ENCODE results near the gene PRKG1.

PRKG1 gene

GRCh38 chr10:51832652-51833383, 758.5 kb downstream of the PRKG1 start:
- no peaks in the 10 kb centered on the region for H3K36me3 Mint-ChIP-seq
- peaks cover 3% of the 10 kb centered on the region for H3K9me3 Mint-ChIP-seq
- no peak overlapping the region for H3K27ac Mint-ChIP-seq
- no peak overlapping the region for H3K4me3 Mint-ChIP-seq
- peaks cover 2% of the 10 kb centered on the region for H3K27me3 Mint-ChIP-seq
- no peaks in the 10 kb centered on the region for H3K4me1 Mint-ChIP-seq
- no peak for ATAC-seq (ENCODE audit: low read depth)
- DNase-seq (ENCODE audit: low spot score in 2 of 2), result no peak

- Mint-ChIP-seq H3K36me3 (no peaks in the 10 kb centered on the region), H3K27me3 (peaks cover 2% of the 10 kb centered on the region), H3K9me3 (peaks cover 3% of the 10 kb centered on the region), H3K4me1 (no peaks in the 10 kb centered on the region), H3K27ac (no peak overlapping the region), H3K4me3 (no peak overlapping the region)
- DNase-seq (ENCODE audit: low spot score in 2 of 2) (no peak), ATAC-seq (ENCODE audit: low read depth) (no peak)
These were observed 760.3 kb downstream of the PRKG1 start for GRCh38 chr10:51834548-51834947.

- Mint-ChIP-seq H3K4me3 (no peak overlapping the region), H3K27ac (no peak overlapping the region), H3K36me3 (no peaks in the 10 kb centered on the region), H3K27me3 (peaks cover 2% of the 10 kb centered on the region), H3K9me3 (peaks cover 5% of the 10 kb centered on the region), H3K4me1 (no peaks in the 10 kb centered on the region)
- DNase-seq (ENCODE audit: low spot score in 2 of 2) (no peak), ATAC-seq (ENCODE audit: low read depth) (no peak)
These were observed 764.2 kb downstream of the PRKG1 start for GRCh38 chr10:51838471-51838870.

- no peak overlapping the region for H3K4me3 Mint-ChIP-seq
- no peak for DNase-seq (ENCODE audit: low spot score in 2 of 2)
- ATAC-seq (ENCODE audit: low read depth), result no peak
- peaks cover 2% of the 10 kb centered on the region for H3K9me3 Mint-ChIP-seq
- H3K27ac Mint-ChIP-seq, result no peak overlapping the region
- no peaks in the 10 kb centered on the region for H3K36me3 Mint-ChIP-seq
- no peaks in the 10 kb centered on the region for H3K4me1 Mint-ChIP-seq
- H3K27me3 Mint-ChIP-seq, result no peaks in the 10 kb centered on the region
These were observed 769.7 kb downstream of the PRKG1 start for GRCh38 chr10:51843966-51844365.

DNA sequence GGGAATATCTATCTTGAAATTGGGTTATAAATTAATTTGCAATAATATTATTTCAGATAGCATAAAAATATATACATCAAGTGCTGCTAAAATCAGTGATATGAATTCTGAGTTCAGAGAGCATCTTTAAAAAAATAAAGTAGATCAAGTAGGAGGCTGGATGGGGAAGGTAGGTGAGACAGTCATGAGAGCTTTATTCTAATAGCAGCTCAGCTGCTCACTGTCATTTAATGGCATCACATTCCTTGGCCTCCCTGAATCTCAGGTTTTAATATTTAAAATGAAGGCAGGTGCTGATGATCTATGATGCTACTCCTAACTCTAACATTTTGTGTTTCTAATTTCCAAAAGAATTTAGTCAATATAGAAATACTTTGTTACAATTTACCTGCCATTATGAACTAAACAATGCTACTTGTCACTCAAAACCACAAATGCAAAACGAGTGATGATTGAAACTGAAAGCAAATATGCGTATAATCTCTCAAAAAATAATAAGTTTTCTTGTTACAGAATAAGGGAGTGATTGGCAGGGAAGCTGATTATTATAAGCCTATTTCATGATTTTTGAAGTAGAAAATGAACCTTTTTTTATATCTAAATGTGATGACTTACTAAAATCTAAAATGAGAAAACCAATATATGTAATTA, 772.7 kb downstream of the PRKG1 start:
- DNase-seq (ENCODE audit: low spot score in 2 of 2), result no peak
- H3K4me3 Mint-ChIP-seq, result no peak overlapping the region
- H3K27ac Mint-ChIP-seq, result no peak overlapping the region
- ATAC-seq (ENCODE audit: low read depth), result no peak
- H3K36me3 Mint-ChIP-seq, result no peaks in the 10 kb centered on the region
- H3K4me1 Mint-ChIP-seq, result no peaks in the 10 kb centered on the region
- H3K9me3 Mint-ChIP-seq, result peaks cover 2% of the 10 kb centered on the region
- H3K27me3 Mint-ChIP-seq, result no peaks in the 10 kb centered on the region

- Mint-ChIP-seq H3K27ac (no peak overlapping the region), H3K36me3 (no peaks in the 10 kb centered on the region), H3K4me3 (no peak overlapping the region), H3K4me1 (no peaks in the 10 kb centered on the region), H3K27me3 (no peaks in the 10 kb centered on the region), H3K9me3 (peaks cover 2% of the 10 kb centered on the region)
- ATAC-seq (ENCODE audit: low read depth) (no peak), DNase-seq (ENCODE audit: low spot score in 2 of 2) (no peak)
These were observed 778.0 kb downstream of the PRKG1 start for GRCh38 chr10:51852297-51852696.

DNA sequence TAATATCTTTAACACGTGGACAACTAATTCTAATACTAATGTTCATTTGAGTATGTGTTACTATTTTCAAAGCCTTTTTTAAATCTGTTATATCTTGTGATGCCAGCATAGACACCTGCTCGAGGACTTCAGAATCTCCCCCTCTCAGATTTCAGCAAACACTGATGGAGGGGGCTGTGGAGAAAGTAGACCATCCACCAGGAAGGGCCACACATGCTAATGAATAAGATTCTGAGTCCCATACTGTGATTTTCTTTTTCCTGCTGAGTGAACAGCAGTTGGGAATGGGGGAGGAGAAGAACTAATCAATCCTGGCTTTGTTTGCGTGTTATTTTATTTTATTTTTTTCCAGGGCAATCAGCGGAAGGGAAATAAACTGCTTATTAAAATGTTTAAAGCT, 783.0 kb downstream of the PRKG1 start:
- Mint-ChIP-seq H3K4me3 (no peak overlapping the region), H3K36me3 (no peaks in the 10 kb centered on the region), H3K27me3 (no peaks in the 10 kb centered on the region), H3K27ac (no peak overlapping the region), H3K4me1 (no peaks in the 10 kb centered on the region), H3K9me3 (no peaks in the 10 kb centered on the region)
- ATAC-seq (ENCODE audit: low read depth), result no peak
- DNase-seq (ENCODE audit: low spot score in 2 of 2), result no peak

DNA sequence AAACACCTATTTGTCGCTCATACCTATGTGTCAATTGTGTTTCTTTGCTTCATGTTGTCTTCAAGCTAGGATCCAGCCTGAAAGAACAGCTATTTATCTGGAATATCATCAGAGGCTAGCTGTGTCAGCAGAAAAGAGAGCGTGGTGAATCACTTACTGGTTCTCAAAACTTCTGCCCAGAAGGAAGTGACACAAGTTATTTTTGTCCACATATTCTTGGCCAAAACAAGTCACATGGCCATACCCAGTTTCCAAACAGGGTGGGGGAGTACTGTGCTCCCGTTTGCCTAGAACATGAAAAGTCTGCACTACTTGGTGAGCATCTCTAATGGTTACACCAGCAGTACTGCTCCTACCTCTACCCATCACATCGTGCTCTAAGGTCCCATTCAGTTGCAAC, 786.0 kb downstream of the PRKG1 start:
- Mint-ChIP-seq H3K27me3 (no peaks in the 10 kb centered on the region), H3K4me1 (no peaks in the 10 kb centered on the region), H3K4me3 (no peak overlapping the region), H3K36me3 (no peaks in the 10 kb centered on the region), H3K27ac (no peak overlapping the region), H3K9me3 (no peaks in the 10 kb centered on the region)
- ATAC-seq (ENCODE audit: low read depth), result no peak
- DNase-seq (ENCODE audit: low spot score in 2 of 2), result no peak

DNA sequence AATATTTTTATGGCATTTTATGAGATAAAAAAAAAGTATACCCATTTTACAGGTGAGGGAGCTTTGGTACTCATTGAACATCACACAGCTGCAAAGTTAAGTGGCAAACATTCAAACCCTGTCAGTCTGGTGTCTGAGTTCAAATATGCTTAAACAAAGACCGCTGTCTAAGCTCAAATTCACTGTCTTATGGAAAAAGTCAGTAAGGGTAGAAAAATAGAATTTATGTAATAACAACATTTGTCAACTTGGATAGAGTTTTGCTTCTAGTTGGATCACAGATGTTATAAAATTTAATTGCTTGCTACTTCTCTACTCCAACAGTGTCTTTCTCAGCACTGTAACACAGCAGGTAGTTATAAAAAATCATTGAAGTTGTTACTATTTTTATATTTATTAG, 786.8 kb downstream of the PRKG1 start:
- no peak overlapping the region for H3K4me3 Mint-ChIP-seq
- no peaks in the 10 kb centered on the region for H3K27me3 Mint-ChIP-seq
- H3K36me3 Mint-ChIP-seq, result no peaks in the 10 kb centered on the region
- H3K27ac Mint-ChIP-seq, result no peak overlapping the region
- DNase-seq (ENCODE audit: low spot score in 2 of 2) (no peak), ATAC-seq (ENCODE audit: low read depth) (no peak)
- no peaks in the 10 kb centered on the region for H3K9me3 Mint-ChIP-seq
- H3K4me1 Mint-ChIP-seq, result no peaks in the 10 kb centered on the region

- DNase-seq (ENCODE audit: low spot score in 2 of 2) (no peak), ATAC-seq (ENCODE audit: low read depth) (no peak)
- no peaks in the 10 kb centered on the region for H3K4me1 Mint-ChIP-seq
- H3K27me3 Mint-ChIP-seq, result no peaks in the 10 kb centered on the region
- H3K36me3 Mint-ChIP-seq, result no peaks in the 10 kb centered on the region
- no peak overlapping the region for H3K4me3 Mint-ChIP-seq
- no peaks in the 10 kb centered on the region for H3K9me3 Mint-ChIP-seq
- H3K27ac Mint-ChIP-seq, result no peak overlapping the region
These were observed 787.4 kb downstream of the PRKG1 start for GRCh38 chr10:51861731-51862130.

- DNase-seq (ENCODE audit: low spot score in 2 of 2) (no peak), ATAC-seq (ENCODE audit: low read depth) (no peak)
- H3K4me1 Mint-ChIP-seq, result no peaks in the 10 kb centered on the region
- no peak overlapping the region for H3K27ac Mint-ChIP-seq
- no peaks in the 10 kb centered on the region for H3K36me3 Mint-ChIP-seq
- H3K4me3 Mint-ChIP-seq, result no peak overlapping the region
- H3K9me3 Mint-ChIP-seq, result no peaks in the 10 kb centered on the region
- no peaks in the 10 kb centered on the region for H3K27me3 Mint-ChIP-seq
These were observed 787.9 kb downstream of the PRKG1 start for GRCh38 chr10:51862149-51862548.

- Mint-ChIP-seq H3K36me3 (no peaks in the 10 kb centered on the region), H3K27me3 (no peaks in the 10 kb centered on the region), H3K27ac (no peak overlapping the region), H3K9me3 (no peaks in the 10 kb centered on the region), H3K4me3 (no peak overlapping the region), H3K4me1 (no peaks in the 10 kb centered on the region)
- no peak for DNase-seq (ENCODE audit: low spot score in 2 of 2)
- no peak for ATAC-seq (ENCODE audit: low read depth)
These were observed 793.7 kb downstream of the PRKG1 start for GRCh38 chr10:51867956-51868355.

- no peak for DNase-seq (ENCODE audit: low spot score in 2 of 2)
- ATAC-seq (ENCODE audit: low read depth), result no peak
- H3K27ac Mint-ChIP-seq, result no peak overlapping the region
- no peak overlapping the region for H3K4me3 Mint-ChIP-seq
- no peaks in the 10 kb centered on the region for H3K9me3 Mint-ChIP-seq
- H3K4me1 Mint-ChIP-seq, result no peaks in the 10 kb centered on the region
- H3K27me3 Mint-ChIP-seq, result no peaks in the 10 kb centered on the region
- H3K36me3 Mint-ChIP-seq, result no peaks in the 10 kb centered on the region
These were observed 799.8 kb downstream of the PRKG1 start for GRCh38 chr10:51874131-51874530.

DNA sequence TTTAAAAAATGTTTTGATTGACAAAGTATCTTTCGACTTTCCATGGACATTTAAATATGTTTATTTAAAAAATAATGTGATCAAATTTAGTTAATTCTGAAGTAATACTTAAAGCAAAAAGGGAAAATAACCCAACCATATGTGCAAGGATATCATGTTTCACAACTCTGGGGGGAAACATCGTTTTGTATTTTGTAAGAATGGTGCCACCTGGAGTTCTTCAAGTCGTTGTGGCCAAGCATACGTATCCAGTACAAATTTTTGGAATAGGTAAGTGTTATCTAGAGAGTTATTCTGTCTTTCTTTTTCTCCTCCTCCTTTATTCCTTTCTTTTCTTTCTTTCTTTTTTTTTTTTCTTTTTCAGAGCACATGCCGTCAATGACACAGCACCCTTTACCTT, 801.3 kb downstream of the PRKG1 start:
- DNase-seq (ENCODE audit: low spot score in 2 of 2), result no peak
- no peak for ATAC-seq (ENCODE audit: low read depth)
- Mint-ChIP-seq H3K9me3 (no peaks in the 10 kb centered on the region), H3K27ac (no peak overlapping the region), H3K4me3 (no peak overlapping the region), H3K36me3 (no peaks in the 10 kb centered on the region), H3K27me3 (no peaks in the 10 kb centered on the region), H3K4me1 (no peaks in the 10 kb centered on the region)

DNA sequence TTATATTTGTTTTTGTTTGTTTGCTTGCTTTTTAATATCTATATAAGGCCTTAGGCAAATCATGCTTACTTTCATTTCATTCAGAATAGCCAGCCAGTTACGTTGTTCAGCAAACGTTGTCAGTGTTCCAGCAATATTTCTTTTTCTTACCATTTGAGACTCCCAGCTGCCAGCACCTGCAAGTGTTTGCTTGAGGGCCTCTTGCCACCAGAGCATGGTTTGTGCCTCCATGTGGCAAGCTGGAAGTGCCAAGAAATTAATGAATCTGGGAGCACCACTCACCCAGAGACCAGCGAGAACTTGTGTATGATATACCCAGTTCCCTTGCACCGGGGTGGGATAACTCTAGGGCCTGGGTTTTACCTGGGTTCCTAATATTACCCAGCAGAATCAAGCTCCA, 802.2 kb downstream of the PRKG1 start:
- no peaks in the 10 kb centered on the region for H3K4me1 Mint-ChIP-seq
- peaks cover 1% of the 10 kb centered on the region for H3K27me3 Mint-ChIP-seq
- no peak for ATAC-seq (ENCODE audit: low read depth)
- no peak for DNase-seq (ENCODE audit: low spot score in 2 of 2)
- no peak overlapping the region for H3K4me3 Mint-ChIP-seq
- H3K27ac Mint-ChIP-seq, result no peak overlapping the region
- H3K9me3 Mint-ChIP-seq, result peaks cover 2% of the 10 kb centered on the region
- H3K36me3 Mint-ChIP-seq, result no peaks in the 10 kb centered on the region
